Aorta (tissue), 5 donors: ENCODE results near the gene PARP12. TPM values are rescaled to one million over a fixed set of nuclear protein-coding genes. Genes with fewer than 3 reads are reported as not detected.

Experiments used
- ATAC-seq: fragments of 200-7000 bp; cut with Tn5 transposase; one replicate; pipeline ENCODE4 v1.9.1; 2022; ENCODE audit warnings: moderate library complexity; ENCODE audit not compliant: low FRiP score
- DNase-seq, 2 donors: peaks; one replicate each; pipeline ENCODE4 v3.0.0-alpha.2; 2020
- H3K27ac ChIP-seq, 2 donors: one replicate each; pipeline ENCODE4 v1.5.1; 2013; ENCODE audit warnings: low read length in 2 of 2, mild to moderate bottlenecking in 2 of 2, moderate library complexity in 2 of 2, control low read depth in 1 of 2, inconsistent platforms in 1 of 2, low read depth in 1 of 2
- H3K27me3 ChIP-seq, 2 donors: one replicate each; pipeline ENCODE4 v1.6.1; 2013; ENCODE audit warnings: control low read depth in 1 of 2, low read length in 1 of 2, mild to moderate bottlenecking in 1 of 2, moderate library complexity in 1 of 2; ENCODE audit not compliant: insufficient read depth in 2 of 2, control insufficient read depth in 1 of 2
- H3K36me3 ChIP-seq, 2 donors: one replicate each; pipeline ENCODE4 v1.6.1; 2013; ENCODE audit warnings: control low read depth in 1 of 2, low read length in 1 of 2, mild to moderate bottlenecking in 1 of 2; ENCODE audit not compliant: insufficient read depth in 2 of 2, control insufficient read depth in 1 of 2
- H3K4me1 ChIP-seq, 2 donors: one replicate each; pipeline ENCODE4 v1.6.1; 2013; ENCODE audit warnings: low read length in 2 of 2, control low read depth in 1 of 2, mild to moderate bottlenecking in 1 of 2, moderate library complexity in 1 of 2; ENCODE audit not compliant: insufficient read depth in 2 of 2, control insufficient read depth in 1 of 2
- H3K4me3 ChIP-seq, 2 donors: one replicate each; pipeline ENCODE4 v1.5.1; 2013; ENCODE audit warnings: low read length in 2 of 2, control low read depth in 1 of 2, mild to moderate bottlenecking in 1 of 2
- H3K9me3 ChIP-seq: one replicate; pipeline ENCODE4 v1.6.1; 2013; ENCODE audit warnings: mild to moderate bottlenecking, low read length; ENCODE audit not compliant: control insufficient read depth
- WGBS, 2 donors: extraction: QIAGEN DNeasy Blood & Tissue Kit; methylation state at CpG; one replicate each; pipeline ENCODE4 v1.1.7; 2013; 5-methylcytosine and 5-hydroxymethylcytosine counted together
- intact Hi-C, 2 donors: fragments of 100-400 bp; cut with DNase I; formaldehyde crosslinking; loops; one replicate each; pipeline versions ENCODE4 v1.14.2 to v1.15.0; 2022
- polyA plus RNA-seq, 2 donors: library from polyadenylated mRNA; stranded (reverse); fragments of 200-250 nt; gene quantifications; one replicate each; pipeline ENCODE4 v1.2.3, GENCODE V29; 2013
- total RNA-seq, 2 donors: library from RNA; stranded (reverse); fragmentation: NEBNext Ultra II Directional; extraction: Animal tissue kit (Norgen Biotek cat#: 25700); gene quantifications; one replicate each; pipeline ENCODE4 v1.2.1, GENCODE V29; 2021
- donor health status: healthy with polysubstance abuse.
- donor health status: Bipolar disorder and iron deficiency.
- donor health status: DM: no; HTN: no; CAD: no.
- donor health status: DM: no; HTN: no; CAD: no.
- donor health status: DM: yes; HTN: yes; CAD: no.

Gene PARP12
- total and polyA plus RNA-seq, 4 donors, result 14.7 to 43.5 (median 39.8) TPM

DNA sequence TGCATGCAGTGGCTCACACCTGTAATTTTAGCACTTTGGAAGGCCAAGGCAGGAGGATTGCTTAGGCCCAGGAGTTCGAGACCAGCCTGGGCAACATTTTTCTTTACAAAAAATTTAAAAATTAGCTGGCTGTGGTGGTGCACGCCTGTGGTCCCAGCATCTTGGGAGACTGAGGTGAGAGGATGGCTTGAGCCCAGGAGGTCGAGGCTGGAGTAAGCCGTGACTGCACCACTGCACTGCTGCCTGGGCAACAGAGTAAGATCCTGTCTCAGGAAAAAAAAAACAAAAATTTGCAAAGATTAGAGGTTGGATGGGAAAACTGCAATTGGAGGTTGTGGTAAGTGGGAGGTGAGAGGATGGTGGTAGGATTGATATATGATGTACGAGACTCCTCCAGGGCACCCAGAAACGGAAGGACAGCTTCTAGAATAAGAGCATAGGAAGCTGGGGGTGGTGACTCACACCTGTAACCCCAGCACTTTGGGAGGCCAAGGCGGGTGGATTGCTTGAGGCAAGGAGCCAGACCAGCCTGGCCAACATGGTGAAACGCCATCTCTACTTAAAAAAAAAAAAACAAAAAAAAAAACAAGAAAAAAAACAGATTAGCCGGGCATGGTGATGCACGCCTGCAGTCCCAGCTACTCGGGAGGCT lies 19.1 kb upstream of the PARP12 start:
- H3K4me3 ChIP-seq, result no peak overlapping the region
- H3K36me3 ChIP-seq, result no peaks in the 10 kb centered on the region
- H3K27me3 ChIP-seq, result no peaks in the 10 kb centered on the region
- H3K9me3 ChIP-seq, result no peaks in the 10 kb centered on the region
- WGBS, 2 donors, result 89 to 91% methylated on average over 11 of the region's 11 CpGs
- no peak overlapping the region for H3K27ac ChIP-seq
- H3K4me1 ChIP-seq, result no peaks in the 10 kb centered on the region
- no peak for ATAC-seq
- no peak for DNase-seq
- intact Hi-C loops, result no loop called here

GRCh38 chr7:140080919-140081318 lies 18.2 kb upstream of the PARP12 start:
- Histone ChIP-seq H3K36me3 (no peaks in the 10 kb centered on the region), H3K4me3 (no peak overlapping the region), H3K27ac (no peak overlapping the region), H3K9me3 (no peaks in the 10 kb centered on the region), H3K4me1 (no peaks in the 10 kb centered on the region), H3K27me3 (no peaks in the 10 kb centered on the region)
- DNase-seq, result no peak
- intact Hi-C loops, result no loop called here
- WGBS, 2 donors, result 58 to 66% methylated on average over 7 of the region's 7 CpGs
- ATAC-seq, result no peak

GRCh38 chr7:140079121-140079536 lies 16.4 kb upstream of the PARP12 start:
- no peaks in the 10 kb centered on the region for H3K27me3 ChIP-seq
- no peak overlapping the region for H3K4me3 ChIP-seq
- WGBS, 2 donors, result 59 to 62% methylated on average over 6 of the region's 6 CpGs
- no peak overlapping the region for H3K27ac ChIP-seq
- H3K36me3 ChIP-seq, result no peaks in the 10 kb centered on the region
- no peaks in the 10 kb centered on the region for H3K9me3 ChIP-seq
- no peak for DNase-seq
- intact Hi-C loops, result no loop called here
- ATAC-seq, result no peak
- H3K4me1 ChIP-seq, result no peaks in the 10 kb centered on the region

- ATAC-seq (no peak), DNase-seq (no peak)
- Histone ChIP-seq H3K9me3 (no peaks in the 10 kb centered on the region), H3K36me3 (no peaks in the 10 kb centered on the region), H3K4me3 (no peak overlapping the region), H3K27me3 (no peaks in the 10 kb centered on the region), H3K27ac (no peak overlapping the region), H3K4me1 (no peaks in the 10 kb centered on the region)
- intact Hi-C loops, result no loop called here
- 85 to 89% methylated on average over 13 of the region's 13 CpGs for WGBS, 2 donors
Measured at GRCh38 chr7:140078392-140078791, 15.6 kb upstream of the PARP12 start.

- Histone ChIP-seq H3K4me1 (no peaks in the 10 kb centered on the region), H3K27ac (no peak overlapping the region), H3K36me3 (no peaks in the 10 kb centered on the region), H3K4me3 (no peak overlapping the region), H3K9me3 (no peaks in the 10 kb centered on the region), H3K27me3 (no peaks in the 10 kb centered on the region)
- intact Hi-C loops, result no loop called here
- 80 to 81% methylated on average over 6 of the region's 6 CpGs for WGBS, 2 donors
- DNase-seq (no peak), ATAC-seq (no peak)
Measured at GRCh38 chr7:140074780-140075179, 12.0 kb upstream of the PARP12 start.

- DNase-seq, result no peak
- Histone ChIP-seq H3K36me3 (no peaks in the 10 kb centered on the region), H3K27me3 (no peaks in the 10 kb centered on the region), H3K4me1 (no peaks in the 10 kb centered on the region), H3K9me3 (no peaks in the 10 kb centered on the region), H3K4me3 (no peak overlapping the region), H3K27ac (no peak overlapping the region)
- intact Hi-C loops, result no loop called here
- no peak for ATAC-seq
Measured at GRCh38 chr7:140070546-140070945, 7.8 kb upstream of the PARP12 start.

DNA sequence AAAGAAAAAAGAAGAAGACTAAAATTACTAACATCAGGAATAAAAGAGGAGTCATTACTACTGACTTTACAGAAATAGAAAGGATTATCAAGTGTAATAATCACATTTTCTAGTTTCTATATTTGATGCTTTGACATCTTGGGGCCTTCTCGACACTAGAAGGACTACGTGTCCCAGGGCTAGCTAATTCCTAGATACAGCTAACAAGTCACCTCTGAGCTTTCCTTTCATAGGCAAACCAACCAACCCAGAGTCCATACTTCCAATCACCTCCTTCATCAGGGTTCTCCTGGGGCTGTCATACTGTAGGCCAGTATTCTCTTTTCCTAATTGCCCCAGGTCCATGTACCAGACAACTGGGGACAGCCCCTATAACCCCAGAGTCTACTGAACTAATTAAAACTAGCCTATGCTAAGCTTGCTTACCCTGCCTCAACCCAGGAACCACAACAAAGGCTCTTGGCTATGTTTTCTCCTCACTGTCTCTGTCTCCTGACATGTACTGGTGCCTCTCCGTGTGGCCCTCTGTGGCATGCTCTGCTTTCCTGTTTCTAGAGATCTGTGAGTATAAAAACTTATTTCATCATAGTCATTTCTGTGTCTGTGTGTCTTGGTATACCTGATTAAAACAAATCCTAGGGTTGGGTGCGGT lies 6.7 kb upstream of the PARP12 start:
- DNase-seq (no peak), ATAC-seq (no peak)
- no peaks in the 10 kb centered on the region for H3K9me3 ChIP-seq
- intact Hi-C loops, result no loop called here
- no peak overlapping the region for H3K4me3 ChIP-seq
- H3K27ac ChIP-seq, result no peak overlapping the region
- WGBS, 2 donors, result 95 to 96% methylated on average over 4 of the region's 4 CpGs
- no peaks in the 10 kb centered on the region for H3K36me3 ChIP-seq
- no peaks in the 10 kb centered on the region for H3K27me3 ChIP-seq
- H3K4me1 ChIP-seq, result no peaks in the 10 kb centered on the region

DNA sequence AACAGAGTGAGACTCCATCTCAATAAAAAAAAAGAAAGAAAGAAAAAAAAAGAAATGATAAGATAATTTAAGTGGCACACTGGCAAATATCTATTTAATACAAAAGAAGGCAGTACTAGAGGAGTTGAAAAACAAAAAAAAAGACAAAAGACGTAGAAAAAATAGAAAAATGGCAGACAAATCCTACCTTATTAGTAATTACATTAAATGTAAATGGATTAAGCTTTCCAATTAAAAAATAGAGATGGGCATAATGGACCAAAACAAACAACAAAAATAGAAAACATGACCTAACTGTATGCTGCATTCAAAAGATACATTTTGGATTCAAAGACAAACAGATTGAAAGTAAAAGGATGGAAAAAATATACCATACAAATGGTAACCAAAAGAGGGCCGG lies 5.3 kb upstream of the PARP12 start:
- DNase-seq (no peak), ATAC-seq (no peak)
- Histone ChIP-seq H3K9me3 (no peaks in the 10 kb centered on the region), H3K27ac (no peak overlapping the region), H3K36me3 (no peaks in the 10 kb centered on the region), H3K27me3 (no peaks in the 10 kb centered on the region), H3K4me1 (no peaks in the 10 kb centered on the region), H3K4me3 (no peak overlapping the region)
- intact Hi-C loops, result no loop called here
- 60 to 68% methylated on average over 2 of the region's 2 CpGs for WGBS, 2 donors

GRCh38 chr7:140067052-140067451 lies 4.3 kb upstream of the PARP12 start:
- H3K4me3 ChIP-seq, result no peak overlapping the region
- H3K4me1 ChIP-seq, result no peaks in the 10 kb centered on the region
- ATAC-seq (no peak), DNase-seq (no peak)
- H3K27me3 ChIP-seq, result no peaks in the 10 kb centered on the region
- no peak overlapping the region for H3K27ac ChIP-seq
- H3K9me3 ChIP-seq, result no peaks in the 10 kb centered on the region
- WGBS, 2 donors, result 75 to 80% methylated on average over 2 of the region's 2 CpGs
- no peaks in the 10 kb centered on the region for H3K36me3 ChIP-seq
- intact Hi-C loops, result no loop called here
